IPS DF 6.9 (cell line): ENCODE data around the gene WDR82.

Experiments
- DNase-seq: peaks from one replicate; pipeline ENCODE4 v3.0.0-alpha.2; 2013; ENCODE audit warnings: low read depth, low spot score
- H3K27ac ChIP-seq: one replicate; pipeline ENCODE4 v1.5.1; 2013; ENCODE audit warnings: low read length, control low read depth
- H3K27me3 ChIP-seq: 2 replicates; pipeline ENCODE4 v1.6.1; 2013; ENCODE audit warnings: mild to moderate bottlenecking, low read length; ENCODE audit not compliant: control insufficient read depth, insufficient read depth
- H3K36me3 ChIP-seq: 2 replicates; pipeline ENCODE4 v1.6.1; 2013; ENCODE audit warnings: low read length; ENCODE audit not compliant: control insufficient read depth, insufficient read depth
- H3K4me1 ChIP-seq: 2 replicates; pipeline ENCODE4 v1.6.1; 2013; ENCODE audit warnings: low read length; ENCODE audit not compliant: control insufficient read depth, insufficient read depth
- H3K4me3 ChIP-seq: 2 replicates; pipeline ENCODE4 v1.5.1; 2013; ENCODE audit warnings: mild to moderate bottlenecking, low read length
- H3K9me3 ChIP-seq: 2 replicates; pipeline ENCODE4 v1.6.1; 2013; ENCODE audit warnings: low read length, inconsistent platforms; ENCODE audit not compliant: control insufficient read depth, insufficient read depth
- WGBS: extraction: QIAGEN DNeasy Blood & Tissue Kit; methylation state at CpG from one replicate; pipeline ENCODE4 v1.1.7; 2013; ENCODE audit warnings: mixed read lengths, missing lambda C conversion rate; ENCODE audit not compliant: insufficient read length, insufficient coverage; 5-methylcytosine and 5-hydroxymethylcytosine counted together

Gene WDR82

DNA sequence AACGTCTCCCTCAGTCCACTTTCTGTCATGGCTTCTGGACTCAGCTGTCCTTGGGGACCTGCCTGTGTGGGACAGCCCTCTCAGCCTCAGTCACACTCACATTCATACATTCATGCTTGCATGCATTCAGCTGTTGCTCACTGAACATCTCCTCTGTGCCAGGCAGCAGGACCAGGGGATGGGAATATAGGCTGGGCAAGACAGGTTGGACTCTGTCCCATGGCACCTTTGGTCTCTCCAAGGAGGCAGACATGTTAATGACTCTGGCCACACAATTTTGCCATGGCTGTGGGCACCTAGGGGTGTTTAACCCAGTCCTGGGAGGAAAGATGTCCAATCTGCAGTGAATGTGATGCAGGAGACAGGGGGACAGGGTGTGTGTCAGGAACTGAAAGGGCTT lies 29.9 kb upstream of the WDR82 start:
- WGBS = no CpG with 5 or more reads among the region's 1 CpG
- Histone ChIP-seq H3K27ac (no peak overlapping the region), H3K9me3 (no peaks in the 10 kb centered on the region), H3K4me1 (no peaks in the 10 kb centered on the region), H3K27me3 (no peaks in the 10 kb centered on the region), H3K36me3 (no peaks in the 10 kb centered on the region), H3K4me3 (no peak overlapping the region)
- no peak for DNase-seq

DNA sequence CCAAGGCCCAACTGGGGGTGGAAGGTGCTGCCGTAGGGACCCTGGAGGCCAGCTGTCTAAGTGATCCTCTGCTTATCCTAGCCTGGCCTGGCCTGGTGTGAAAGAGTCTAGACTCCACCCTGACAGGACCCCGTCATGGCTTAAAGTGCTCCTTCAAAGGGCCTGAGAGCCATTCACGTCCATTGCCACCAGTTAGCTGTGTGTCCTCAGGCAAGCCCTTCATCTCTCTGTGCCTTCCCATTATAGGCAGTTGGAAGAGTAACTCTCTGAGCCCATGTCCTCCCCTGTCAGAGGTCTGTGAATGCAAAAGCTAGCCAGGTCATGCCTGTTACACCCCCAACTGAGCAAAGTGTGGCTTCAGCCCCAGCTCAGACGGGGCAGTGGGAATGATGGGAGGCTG lies 28.5 kb upstream of the WDR82 start:
- DNase-seq = no peak
- no peaks in the 10 kb centered on the region for H3K4me1 ChIP-seq
- no peaks in the 10 kb centered on the region for H3K27me3 ChIP-seq
- WGBS = no CpG with 5 or more reads among the region's 4 CpGs
- H3K27ac ChIP-seq = no peak overlapping the region
- no peaks in the 10 kb centered on the region for H3K36me3 ChIP-seq
- no peaks in the 10 kb centered on the region for H3K9me3 ChIP-seq
- no peak overlapping the region for H3K4me3 ChIP-seq

DNA sequence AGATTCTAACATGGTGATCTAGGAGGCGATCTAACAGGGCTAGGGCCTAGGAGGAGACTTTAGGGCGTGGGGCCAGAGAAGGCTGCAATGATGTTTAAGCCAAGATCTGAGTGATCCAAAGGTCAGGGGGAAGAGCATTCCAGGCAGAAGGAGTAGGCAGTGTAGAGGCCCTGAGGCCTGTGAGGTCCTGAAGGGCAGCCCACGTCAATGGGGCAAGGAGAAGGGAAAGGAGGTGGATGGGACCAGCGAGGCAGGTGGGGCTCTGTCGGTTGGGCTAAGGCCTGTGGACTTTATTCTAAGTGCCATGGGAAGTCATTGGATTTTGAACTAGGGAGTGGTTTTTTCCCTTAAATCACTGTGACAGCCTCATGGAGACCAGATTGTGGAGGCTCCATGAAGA lies 27.5 kb upstream of the WDR82 start:
- Histone ChIP-seq H3K9me3 (no peaks in the 10 kb centered on the region), H3K27ac (no peak overlapping the region), H3K27me3 (no peaks in the 10 kb centered on the region), H3K4me1 (no peaks in the 10 kb centered on the region), H3K4me3 (no peak overlapping the region), H3K36me3 (no peaks in the 10 kb centered on the region)
- DNase-seq = no peak
- no CpG with 5 or more reads among the region's 5 CpGs for WGBS

DNA sequence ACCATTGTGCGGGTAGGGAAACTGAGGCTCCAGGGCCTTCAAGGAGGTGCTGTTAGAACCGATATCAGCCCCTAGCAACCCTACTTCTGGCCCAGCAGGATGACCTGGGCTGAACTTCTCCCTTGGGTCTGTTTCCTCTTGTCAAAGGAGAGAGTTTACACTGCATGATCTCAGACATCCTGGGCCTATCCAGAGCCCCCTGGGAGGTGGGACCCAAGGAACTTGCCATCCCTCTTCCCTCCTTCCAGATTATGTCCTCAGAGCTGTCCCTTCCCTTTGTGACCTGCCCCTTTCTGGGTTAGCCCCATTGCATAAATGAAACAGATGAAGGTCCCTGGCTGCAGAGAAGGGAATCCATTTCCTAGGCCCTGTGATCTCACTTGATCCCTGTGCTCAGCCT lies 25.4 kb upstream of the WDR82 start:
- H3K27ac ChIP-seq = no peak overlapping the region
- no peaks in the 10 kb centered on the region for H3K27me3 ChIP-seq
- no peaks in the 10 kb centered on the region for H3K9me3 ChIP-seq
- no peak overlapping the region for H3K4me3 ChIP-seq
- DNase-seq = no peak
- no CpG with 5 or more reads among the region's 2 CpGs for WGBS
- no peaks in the 10 kb centered on the region for H3K36me3 ChIP-seq
- H3K4me1 ChIP-seq = peaks cover 1% of the 10 kb centered on the region; the same call in 1 of the 2 replicates

DNA sequence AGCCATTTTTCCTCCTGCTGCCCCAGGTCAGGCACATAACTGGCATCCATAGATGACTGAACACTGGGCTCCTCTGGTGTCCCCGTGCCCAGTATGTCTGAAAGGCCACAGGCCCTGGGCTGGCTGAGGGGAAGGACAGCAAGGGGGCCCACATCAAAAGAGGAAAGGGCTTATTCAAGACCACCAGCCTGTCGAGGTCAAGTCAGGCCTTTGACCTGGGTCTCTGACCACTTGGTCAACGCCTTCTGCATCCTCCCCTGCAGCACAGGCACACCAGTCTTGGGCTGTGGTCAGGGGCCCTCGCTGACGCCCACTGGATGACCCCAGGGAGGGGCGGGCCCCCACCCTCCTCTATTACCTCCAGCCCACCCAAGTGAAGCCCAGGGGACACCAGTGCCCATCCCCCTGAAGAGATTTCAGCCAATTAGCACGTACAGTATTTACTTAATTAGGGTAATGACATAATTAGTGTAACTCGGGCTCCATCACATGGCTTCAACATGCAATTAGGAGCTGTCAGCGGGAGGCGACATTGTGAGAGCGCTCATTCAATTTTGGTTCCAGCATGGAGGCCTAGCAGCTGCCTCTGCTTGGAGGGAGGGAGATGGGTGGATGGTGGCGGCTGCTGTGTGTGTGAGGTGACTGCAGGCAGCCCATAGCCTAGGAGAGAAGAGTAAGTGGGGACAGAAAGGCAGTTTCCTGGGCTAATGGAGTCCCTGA lies 24.1 kb upstream of the WDR82 start:
- Histone ChIP-seq H3K9me3 (no peaks in the 10 kb centered on the region), H3K4me1 (peaks cover 8% of the 10 kb centered on the region), H3K4me3 (no peak overlapping the region), H3K27me3 (no peaks in the 10 kb centered on the region), H3K27ac (no peak overlapping the region), H3K36me3 (no peaks in the 10 kb centered on the region)
- no CpG with 5 or more reads among the region's 12 CpGs for WGBS
- no peak for DNase-seq

DNA sequence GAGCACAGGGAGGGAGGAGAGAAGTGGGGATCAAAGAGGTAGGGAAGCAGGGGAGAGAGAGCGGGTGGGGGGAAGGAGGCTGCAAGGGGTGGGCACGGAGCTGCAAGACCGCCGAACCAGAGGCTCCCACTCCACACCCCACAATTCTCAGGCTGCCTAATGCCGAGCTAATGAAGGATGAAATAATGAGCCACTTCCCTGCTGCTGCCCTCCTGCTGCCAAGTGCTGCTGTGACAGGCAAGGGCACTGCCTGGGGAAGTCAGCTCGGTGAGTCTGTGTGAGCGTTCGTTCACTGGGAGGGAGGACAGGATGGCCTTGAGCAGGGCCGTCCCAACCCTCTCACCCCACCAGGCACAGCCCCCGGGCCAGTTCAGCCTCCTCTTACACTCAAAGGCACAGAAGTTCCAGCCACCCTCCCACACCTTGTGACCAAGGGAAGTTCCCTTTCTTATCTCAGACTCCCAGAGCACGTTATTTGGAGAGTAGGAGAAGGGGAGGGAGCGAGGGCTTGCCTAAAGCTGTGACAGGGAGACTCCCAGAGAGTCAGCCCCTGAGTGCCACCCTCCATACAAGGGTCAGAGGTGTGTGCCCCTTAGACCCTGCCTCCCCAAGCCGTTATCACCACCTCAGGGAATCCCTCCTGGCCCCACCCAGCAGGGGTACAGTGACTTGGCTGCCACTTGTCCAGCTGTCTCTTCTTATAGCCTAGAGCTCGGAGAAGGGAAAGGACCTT lies 21.6 kb upstream of the WDR82 start:
- H3K4me1 ChIP-seq = peaks cover 9% of the 10 kb centered on the region
- no peak for DNase-seq

DNA sequence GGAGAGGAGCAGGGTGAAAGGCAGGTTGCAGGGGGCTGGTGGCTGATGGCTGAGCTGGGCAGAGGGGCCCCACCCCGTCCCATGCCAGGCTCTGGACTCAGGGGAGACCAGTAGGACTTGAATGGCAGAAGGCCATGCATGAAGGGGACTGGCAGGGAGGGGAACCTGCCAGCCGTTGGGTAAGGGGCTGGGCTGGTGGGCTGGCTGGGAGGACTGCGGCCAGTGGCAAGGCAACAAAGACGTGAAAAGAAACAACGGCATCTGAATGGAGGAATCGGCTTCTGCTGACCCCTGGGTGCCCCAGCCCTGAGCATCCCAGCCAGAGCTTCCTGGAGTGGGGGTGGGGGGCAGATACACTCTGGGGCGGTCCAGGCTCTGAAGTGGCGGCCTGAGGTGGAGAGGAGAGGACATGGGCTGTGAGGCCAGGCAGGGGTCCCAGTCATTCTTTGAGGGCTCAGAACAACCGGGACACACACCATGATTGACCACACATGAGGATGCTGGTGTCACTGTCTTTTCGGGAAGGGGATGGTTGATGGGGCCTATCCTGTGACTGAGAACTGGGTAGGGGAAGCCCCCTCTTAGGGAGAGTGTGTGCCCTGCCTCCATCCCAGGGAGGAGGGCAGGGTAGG lies 20.9 kb upstream of the WDR82 start:
- peaks cover 9% of the 10 kb centered on the region for H3K4me1 ChIP-seq

More for the DNA sequence above, 21.6 kb upstream of the WDR82 start:
- Histone ChIP-seq H3K36me3 (no peaks in the 10 kb centered on the region), H3K27ac (no peak overlapping the region), H3K4me3 (peak overlapping the region; percentile 1; the same call in 1 of the 2 replicates), H3K9me3 (no peaks in the 10 kb centered on the region), H3K27me3 (no peaks in the 10 kb centered on the region)
- WGBS = no CpG with 5 or more reads among the region's 14 CpGs

DNA sequence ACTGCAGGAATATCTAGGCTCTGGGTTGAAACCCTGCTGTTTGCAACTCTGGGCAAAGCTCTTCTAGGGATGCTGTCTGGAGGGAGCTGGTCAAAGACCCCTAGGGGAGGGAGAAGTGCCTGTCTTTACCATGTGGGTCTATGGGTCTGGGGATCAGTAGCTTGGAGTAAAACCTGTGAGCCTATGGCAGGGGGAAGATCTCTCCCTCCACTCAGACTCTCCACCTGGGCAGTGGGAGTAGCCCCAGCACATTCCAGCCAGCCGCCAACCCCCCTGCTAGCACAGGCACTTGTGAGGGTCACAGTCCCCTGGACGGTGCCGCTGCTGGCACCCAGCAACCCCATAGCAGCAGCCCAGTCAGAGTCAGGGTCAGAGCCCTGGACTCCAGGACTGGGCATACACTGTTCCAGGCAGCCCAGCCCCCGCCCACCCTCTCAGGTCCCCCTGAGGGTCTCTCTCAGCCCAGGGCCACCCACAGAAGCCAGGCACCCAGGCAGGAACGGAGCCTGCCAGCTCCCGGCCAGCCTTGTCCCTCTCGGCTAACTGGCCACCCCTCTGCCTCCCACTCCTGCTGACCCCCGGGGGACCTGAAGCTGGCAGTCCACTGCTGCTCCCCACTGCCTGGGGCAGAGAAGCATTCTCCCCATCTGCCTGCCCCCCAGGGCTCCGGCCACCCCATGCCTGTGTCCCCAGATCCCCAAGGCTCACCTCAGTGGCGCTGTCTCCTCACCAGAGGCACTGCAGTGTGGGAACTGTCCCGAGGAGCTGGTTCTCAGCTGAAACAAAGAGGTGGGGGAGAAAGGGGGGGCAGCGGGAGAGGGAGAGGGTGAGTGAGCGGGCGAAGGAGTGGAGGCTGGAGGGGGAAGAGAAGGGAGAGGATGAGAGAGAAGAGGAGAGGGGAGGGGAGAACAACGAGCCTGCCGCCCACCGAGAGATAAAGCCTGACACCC lies 20.0 kb upstream of the WDR82 start:
- H3K36me3 ChIP-seq = no peaks in the 10 kb centered on the region
- H3K4me3 ChIP-seq = peak overlapping the region; percentile 0; the same call in 1 of the 2 replicates
- no peaks in the 10 kb centered on the region for H3K9me3 ChIP-seq
- no peak overlapping the region for H3K27ac ChIP-seq
- peaks cover 9% of the 10 kb centered on the region for H3K4me1 ChIP-seq
- H3K27me3 ChIP-seq = no peaks in the 10 kb centered on the region
- whole genome bisulfite sequencing = no CpG with 5 or more reads among the region's 17 CpGs
- DNase-seq = no peak

More for the DNA sequence above, 20.9 kb upstream of the WDR82 start:
- Histone ChIP-seq H3K27ac (no peak overlapping the region), H3K36me3 (no peaks in the 10 kb centered on the region), H3K27me3 (no peaks in the 10 kb centered on the region), H3K9me3 (no peaks in the 10 kb centered on the region), H3K4me3 (peak overlapping the region; percentile 1; the same call in 1 of the 2 replicates)
- WGBS = no CpG with 5 or more reads among the region's 10 CpGs
- no peak for DNase-seq

DNA sequence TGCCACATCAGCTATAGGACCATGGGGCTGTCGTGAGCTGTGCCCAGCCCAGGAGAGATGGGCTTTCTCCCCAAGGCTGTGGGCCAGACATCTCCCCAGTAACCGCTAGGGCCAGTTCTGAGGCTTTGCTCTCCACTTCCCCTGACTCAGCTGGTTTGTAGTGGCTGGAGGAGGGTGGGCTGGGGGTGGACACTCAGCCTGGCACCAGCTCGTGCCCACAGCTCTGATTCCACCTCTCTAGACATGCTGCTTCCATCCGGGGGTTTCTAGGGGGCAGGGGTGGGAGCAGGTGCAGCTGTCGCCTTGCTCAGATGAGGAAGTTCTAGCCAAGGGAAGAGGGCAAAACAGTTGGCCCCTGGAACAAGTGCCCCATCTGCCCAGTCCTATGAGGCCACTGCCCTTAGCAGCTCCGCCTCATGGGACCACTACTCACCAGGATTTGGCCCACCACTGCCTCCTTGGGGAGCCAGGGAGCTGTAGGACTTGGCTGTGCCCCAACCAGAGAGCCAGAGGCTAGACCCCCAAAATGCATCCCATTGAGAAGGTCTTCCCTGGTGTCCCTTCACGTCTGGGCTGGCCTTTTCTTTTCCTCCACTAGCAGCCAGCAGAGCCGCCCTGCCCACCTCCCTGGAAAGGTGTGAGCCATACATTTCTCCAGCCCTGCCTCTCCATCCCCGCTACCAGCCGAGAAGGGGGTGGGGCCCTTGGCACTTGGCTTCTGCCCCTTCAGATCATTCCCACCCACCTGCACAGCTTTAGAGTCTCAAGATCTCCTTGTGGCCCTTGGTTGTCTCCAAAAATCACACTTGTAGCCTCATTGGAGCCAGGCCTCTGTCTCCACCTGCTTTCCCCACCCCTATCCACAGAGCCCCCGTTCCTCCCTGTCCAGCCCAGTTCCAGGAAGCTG lies 19.0 kb upstream of the WDR82 start:
- Histone ChIP-seq H3K4me3 (no peak overlapping the region), H3K36me3 (no peaks in the 10 kb centered on the region), H3K4me1 (peaks cover 9% of the 10 kb centered on the region), H3K27me3 (no peaks in the 10 kb centered on the region), H3K27ac (no peak overlapping the region), H3K9me3 (no peaks in the 10 kb centered on the region)
- no peak for DNase-seq
- WGBS = no CpG with 5 or more reads among the region's 11 CpGs
